K562 (cell line): ENCODE results near the gene NME4. TPM values are rescaled to one million over a fixed set of nuclear protein-coding genes. Genes with fewer than 3 reads are reported as not detected.
A peak's percentile ranks its signal among the peaks of the same experiment; 100 is the strongest.

Source experiments
- AFF4 ChIP-seq: sonication (generic); formaldehyde crosslinking; IDR thresholded peaks from 2 replicates; pipeline ENCODE4 v1.8.0; 2023; ENCODE audit warnings: mild to moderate bottlenecking, missing genetic modification reagents
- ASH1L ChIP-seq: fragments of 450-650 bp; IDR thresholded peaks from 2 replicates; pipeline ENCODE4 v1.6.1; 2018; ENCODE audit warnings: borderline replicate concordance, mild to moderate bottlenecking, low read depth; ENCODE audit not compliant: partially characterized antibody
- CHD4 ChIP-seq: fragments of 200-600 bp; sonication (generic); IDR thresholded peaks from 3 replicates; pipeline ENCODE4 v1.6.1; 2012; ENCODE audit warnings: low read depth, mild to moderate bottlenecking, mixed read lengths, low read length, inconsistent platforms; ENCODE audit not compliant: insufficient read depth, insufficient replicate concordance, poor library complexity, severe bottlenecking
- ETV5 ChIP-seq: sonication (generic); formaldehyde crosslinking; IDR thresholded peaks from 2 replicates; pipeline ENCODE4 v1.4.0; 2020; ENCODE audit warnings: low read depth, mild to moderate bottlenecking, missing genetic modification reagents
- GABPA ChIP-seq: fragments of 200-800 bp; sonication (Bioruptor generic); conservative IDR thresholded peaks from 2 replicates; pipeline ENCODE4 v1.6.1; 2016; ENCODE audit warnings: low read depth, missing genetic modification characterization, missing compliant biosample characterization
- GMEB1 ChIP-seq: fragments of 250-450 bp; sonication (Bioruptor Pico); IDR thresholded peaks from 2 replicates; pipeline ENCODE4 v1.4.0; 2020; ENCODE audit warnings: mild to moderate bottlenecking
- HNRNPL ChIP-seq: fragments of 200-400 bp; formaldehyde crosslinking; IDR thresholded peaks from 2 replicates; pipeline ENCODE4 v1.6.1; 2017; ENCODE audit warnings: low read depth, mild to moderate bottlenecking, low read length
- KAT7 ChIP-seq: sonication (generic); formaldehyde crosslinking; IDR thresholded peaks from 2 replicates; pipeline ENCODE4 v1.8.0; 2022; ENCODE audit warnings: missing genetic modification reagents, mild to moderate bottlenecking, borderline replicate concordance
- NFE2L1 ChIP-seq: fragments of 450-650 bp; IDR thresholded peaks from 2 replicates; pipeline ENCODE4 v1.6.1; 2016; ENCODE audit warnings: missing genetic modification characterization, low read depth, mild to moderate bottlenecking, missing compliant biosample characterization, moderate library complexity, borderline replicate concordance
- SAFB2 ChIP-seq: fragments of 200-400 bp; formaldehyde crosslinking; IDR thresholded peaks from 2 replicates; pipeline ENCODE4 v1.6.1; 2018; ENCODE audit warnings: borderline replicate concordance, low read length, low read depth, moderate library complexity; ENCODE audit not compliant: severe bottlenecking
- THAP12 ChIP-seq: fragments of 250-450 bp; sonication (Bioruptor Pico); IDR thresholded peaks from 2 replicates; pipeline ENCODE4 v1.9.0; 2021; ENCODE audit warnings: mild to moderate bottlenecking, inconsistent platforms
- YBX1 ChIP-seq: fragments of 450-650 bp; IDR thresholded peaks from 2 replicates; pipeline ENCODE4 v1.7.1; 2016; ENCODE audit warnings: mild to moderate bottlenecking
- ZBTB26 ChIP-seq: fragments of 450-650 bp; formaldehyde crosslinking; IDR thresholded peaks from 2 replicates; pipeline ENCODE4 v1.4.0; 2022; ENCODE audit warnings: missing genetic modification characterization
- ZFP36 ChIP-seq: fragments of 150-350 bp; IDR thresholded peaks from 2 replicates; pipeline ENCODE4 v1.6.1; 2018; ENCODE audit warnings: low read length, low read depth; ENCODE audit not compliant: partially characterized antibody
- ZNF134 ChIP-seq: fragments of 250-450 bp; sonication (Bioruptor Pico); conservative IDR thresholded peaks from 2 replicates; pipeline ENCODE4 v1.4.0; 2020
- ZNF3 ChIP-seq: fragments of 250-450 bp; sonication (Bioruptor Pico); IDR thresholded peaks from 2 replicates; pipeline ENCODE4 v1.5.0; 2021; ENCODE audit warnings: mild to moderate bottlenecking, moderate library complexity
- ZNF408 ChIP-seq: fragments of 250-450 bp; sonication (Bioruptor Pico); IDR thresholded peaks from 2 replicates; pipeline ENCODE4 v1.4.0; 2020; ENCODE audit warnings: low read depth, mild to moderate bottlenecking, moderate library complexity
- ZNF583 ChIP-seq: fragments of 250-450 bp; sonication (Bioruptor Pico); IDR thresholded peaks from 2 replicates; pipeline ENCODE4 v1.4.0; 2020
- ZSCAN32 ChIP-seq: fragments of 450-650 bp; formaldehyde crosslinking; IDR thresholded peaks from 2 replicates; pipeline ENCODE4 v1.4.0; 2020; ENCODE audit warnings: mild to moderate bottlenecking, moderate library complexity
- polyA plus RNA-seq, 8 experiments: library from polyadenylated mRNA; depleted of rRNA in 4 of 8; stranded (reverse) in 5 of 8; unstranded in 3 of 8; fragments of >200 nt; fragmentation: Nextera tagmentation in 2 of 8; fragmentation: Illumina TruSeq in 1 of 8; extraction: Ambion mirVana in 2 of 8; extraction: Trizol in 1 of 8; gene quantifications; 2 replicates each; pipeline versions ENCODE4 v1.2.1 to v1.2.3, GENCODE V29; 2011 to 2014; ENCODE audit warnings: inconsistent platforms in 1 of 8, missing spikeins in 1 of 8
- total RNA-seq, 7 experiments: library from RNA; depleted of rRNA in 6 of 7; stranded (reverse); fragments of >200 nt in 6 of 7; fragmentation: Illumina TruSeq in 2 of 7; extraction: Trizol in 2 of 7; gene quantifications; 2 replicates each; pipeline versions ENCODE4 v1.2.1 to v1.2.3, GENCODE V29; 2011 to 2021; ENCODE audit warnings: low replicate concordance in 1 of 7

The NME4 gene
- total and polyA plus RNA-seq, 9 of the 15 experiments (the other 6 are each of a cell fraction or from before 2014, with no cell fraction given): 15.4 to 264 (median 139) TPM

- TF ChIP-seq GMEB1 (no peak), YBX1 (no peak), ZBTB26 (CRISPR knock-in tag) (no peak), KAT7 (CRISPR knock-in tag) (no peak), SAFB2 (no peak), NFE2L1 (tag) (no peak), ZNF408 (no peak), HNRNPL (no peak), GABPA (tag) (peak; percentile 94), AFF4 (no peak), ZFP36 (no peak), ZNF3 (no peak), ZNF134 (CRISPR knock-in tag) (no peak), ZSCAN32 (no peak), ZNF583 (no peak), ASH1L (no peak), THAP12 (CRISPR knock-in tag) (no peak), ETV5 (CRISPR knock-in tag) (no peak), CHD4 (no peak)
Measured at GRCh38 chr16:370443-370842, 26.6 kb upstream of the NME4 start, which contains the start of gene MRPL28 (continued).
